ENCODE results near the gene CPTP. TPM values are rescaled to one million over a fixed set of nuclear protein-coding genes. Genes with fewer than 3 reads are reported as not detected.

Gene CPTP
- total RNA-seq, 1 experiment from 2014 or later, result 141 TPM

DNA sequence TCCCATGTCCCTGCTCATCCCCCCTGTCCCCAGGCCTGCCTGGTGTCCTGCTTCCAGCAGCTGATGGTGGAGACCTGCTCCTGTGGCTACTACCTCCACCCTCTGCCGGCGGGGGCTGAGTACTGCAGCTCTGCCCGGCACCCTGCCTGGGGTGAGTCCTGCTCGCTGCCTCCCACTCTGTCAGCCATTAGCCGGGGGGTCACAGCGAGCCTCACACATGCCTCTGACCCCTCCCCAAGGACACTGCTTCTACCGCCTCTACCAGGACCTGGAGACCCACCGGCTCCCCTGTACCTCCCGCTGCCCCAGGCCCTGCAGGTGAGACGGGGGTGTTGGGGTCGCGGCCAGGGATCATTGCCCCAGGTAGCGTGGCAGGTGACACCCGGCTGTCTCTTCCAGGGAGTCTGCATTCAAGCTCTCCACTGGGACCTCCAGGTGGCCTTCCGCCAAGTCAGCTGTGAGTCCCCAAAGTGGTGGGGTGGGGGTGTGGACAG lies 34.3 kb upstream of the CPTP start:
- intact Hi-C loops (cut with micrococcal nuclease), result loop anchor here (2.0 to 5.0 kb wide), 2 partner anchors 25 to 53 kb away; no protein-coding TSS in a partner anchor
- POLR2A ChIA-PET (ENCODE audit: unreplicated experiment), result interaction anchor here (0.7 kb wide), 1 partner anchor 46 kb away, joined by 4 read pairs; no protein-coding TSS in a partner anchor
- ATAC-seq, result 0 out of 2 replicates have a peak, but pooled peaks have one; percentile 10

DNA sequence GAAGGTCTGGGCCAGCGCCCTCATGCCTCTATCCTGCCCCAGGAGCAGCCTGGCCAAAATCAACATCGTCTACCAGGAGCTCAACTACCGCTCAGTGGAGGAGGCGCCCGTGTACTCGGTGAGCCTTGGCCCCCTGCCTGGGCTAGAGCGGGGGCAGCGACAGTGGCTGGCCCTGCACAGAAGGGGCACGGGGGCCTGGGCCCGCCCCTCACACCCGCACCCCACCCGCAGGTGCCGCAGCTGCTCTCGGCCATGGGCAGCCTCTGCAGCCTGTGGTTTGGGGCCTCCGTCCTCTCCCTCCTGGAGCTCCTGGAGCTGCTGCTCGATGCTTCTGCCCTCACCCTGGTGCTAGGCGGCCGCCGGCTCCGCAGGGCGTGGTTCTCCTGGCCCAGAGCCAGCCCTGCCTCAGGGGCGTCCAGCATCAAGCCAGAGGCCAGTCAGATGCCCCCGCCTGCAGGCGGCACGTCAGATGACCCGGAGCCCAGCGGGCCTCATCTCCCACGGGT lies 33.5 kb upstream of the CPTP start:
- Histone ChIP-seq H3K79me2 (ENCODE audit: low read length) (no peaks in the 10 kb centered on the region), H3K9me2 (replicated peaks; ENCODE audit: low read length) (no peaks in the 10 kb centered on the region), H3K4me1 (ENCODE audit: insufficient read depth, low read length) (peaks cover 12% of the 10 kb centered on the region), H3K9ac (ENCODE audit: low read length) (no peak overlapping the region), H4K20me1 (ENCODE audit: low read length) (no peaks in the 10 kb centered on the region), H3K27ac (ENCODE audit: low read length) (no peak overlapping the region; the same call in 1 of the 2 replicates), H3K27me3 (ENCODE audit: low read length) (no peaks in the 10 kb centered on the region), H3F3A (ENCODE audit: low read length, unreplicated experiment) (no peaks in the 10 kb centered on the region), H3K9me3 (ENCODE audit: low read length) (no peaks in the 10 kb centered on the region), H3K36me3 (ENCODE audit: low read depth, low read length) (no peaks in the 10 kb centered on the region), H3K4me2 (ENCODE audit: low read length) (peak overlapping the region; percentile 45), H2AFZ (ENCODE audit: low read length) (no peak overlapping the region), H3K4me3 (ENCODE audit: low read length) (no peak overlapping the region)
- DNase-seq, result peak; percentile 55
- peak; percentile 52 for ATAC-seq
- ChIA-PET CTCF (interaction anchor here (0.6 to 2.0 kb wide), 12 partner anchors 9 to 308 kb away, joined by 3 to 26 read pairs (median 4); no protein-coding TSS in a partner anchor), POLR2A (ENCODE audit: unreplicated experiment) (no interaction called here)
- intact Hi-C loops (cut with micrococcal nuclease), result loop anchor here (2.0 to 5.0 kb wide), 2 partner anchors 26 to 54 kb away; no protein-coding TSS in a partner anchor
- TF ChIP-seq EZH2phosphoT487 (IDR thresholded peaks at IDR 0.05; ENCODE audit: borderline replicate concordance, low read length) (no peak), CTCF (conservative IDR thresholded peaks at IDR 0.05; ENCODE audit: low read depth, low read length) (no peak), EZH2 (IDR thresholded peaks at IDR 0.05; ENCODE audit: low read length, unreplicated experiment) (no peak)
- BruUV-seq (replicated peaks), result no TSS peak

More for the DNA sequence above, 34.3 kb upstream of the CPTP start:
- Histone ChIP-seq H3K4me2 (ENCODE audit: low read length) (peak overlapping the region; percentile 45; the same call in 1 of the 2 replicates), H2AFZ (ENCODE audit: low read length) (no peak overlapping the region), H3K4me3 (ENCODE audit: low read length) (no peak overlapping the region), H3K27me3 (ENCODE audit: low read length) (no peaks in the 10 kb centered on the region), H3K9me2 (replicated peaks; ENCODE audit: low read length) (no peaks in the 10 kb centered on the region), H3K9me3 (ENCODE audit: low read length) (no peaks in the 10 kb centered on the region), H3K9ac (ENCODE audit: low read length) (no peak overlapping the region), H3K27ac (ENCODE audit: low read length) (no peak overlapping the region), H4K20me1 (ENCODE audit: low read length) (no peaks in the 10 kb centered on the region), H3K79me2 (ENCODE audit: low read length) (no peaks in the 10 kb centered on the region), H3F3A (ENCODE audit: low read length, unreplicated experiment) (no peaks in the 10 kb centered on the region), H3K36me3 (ENCODE audit: low read depth, low read length) (no peaks in the 10 kb centered on the region), H3K4me1 (ENCODE audit: insufficient read depth, low read length) (peaks cover 12% of the 10 kb centered on the region)
- peak; percentile 77 for DNase-seq
- CTCF ChIA-PET, result interaction anchor here (0.6 to 2.0 kb wide), 5 partner anchors 26 to 307 kb away, joined by 3 to 26 read pairs (median 4); no protein-coding TSS in a partner anchor
- no TSS peak for BruUV-seq (replicated peaks)
- TF ChIP-seq EZH2 (IDR thresholded peaks at IDR 0.05; ENCODE audit: low read length, unreplicated experiment) (no peak), CTCF (conservative IDR thresholded peaks at IDR 0.05; ENCODE audit: low read depth, low read length) (peak; percentile 69)

All from PC-3 (cell line).